ENCODE results near the gene UNC80.

UNC80 gene

DNA sequence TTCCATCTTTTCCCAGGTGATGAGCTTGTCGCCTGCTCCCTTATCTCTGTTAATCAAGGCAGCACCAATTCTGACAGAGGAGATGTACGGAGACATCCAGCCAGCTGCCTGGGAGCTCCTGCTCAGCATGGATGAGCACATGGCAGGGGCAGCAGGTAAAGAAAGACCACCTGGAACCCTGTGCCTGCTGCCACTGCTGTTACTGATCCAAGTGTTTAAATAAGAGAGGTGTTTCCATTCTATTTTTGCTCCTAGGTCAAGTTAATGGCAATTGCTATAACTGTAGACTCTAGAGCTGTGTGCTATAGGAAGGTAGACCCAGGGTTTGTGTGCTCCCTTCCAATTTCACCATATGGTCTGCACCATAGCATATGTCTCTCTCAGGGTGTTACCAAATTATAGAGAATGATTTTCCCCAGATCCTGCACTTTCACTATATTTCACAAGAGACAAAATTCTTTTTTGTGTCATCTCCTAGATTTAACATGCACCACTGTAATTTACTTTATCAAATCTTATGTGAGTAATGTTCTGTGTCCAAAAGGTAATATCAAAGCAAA lies 142.2 kb downstream of the UNC80 start:
- no peak for DNase-seq

- DNase-seq = no peak
These were observed 145.6 kb downstream of the UNC80 start for GRCh38 chr2:209917154-209917771.

DNA sequence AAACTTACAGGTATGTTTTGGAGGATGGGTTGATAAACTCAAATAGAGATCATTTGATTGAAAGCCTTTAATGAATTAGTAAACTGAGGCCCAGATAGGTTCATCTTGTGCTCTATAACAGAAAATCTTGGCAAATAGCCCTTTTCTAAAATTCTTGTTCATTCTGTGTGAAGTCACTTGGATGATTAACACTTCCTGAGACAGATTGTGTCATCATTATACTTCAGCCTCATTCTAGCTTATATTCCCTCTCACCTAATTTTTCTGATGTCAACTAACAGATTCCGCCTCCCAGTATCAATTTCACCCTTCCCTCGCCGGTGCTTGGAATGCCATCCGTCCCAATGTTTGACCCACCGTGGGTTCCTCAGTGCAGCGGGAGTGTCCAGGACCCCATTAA lies 146.6 kb downstream of the UNC80 start:
- no peak for DNase-seq

DNA sequence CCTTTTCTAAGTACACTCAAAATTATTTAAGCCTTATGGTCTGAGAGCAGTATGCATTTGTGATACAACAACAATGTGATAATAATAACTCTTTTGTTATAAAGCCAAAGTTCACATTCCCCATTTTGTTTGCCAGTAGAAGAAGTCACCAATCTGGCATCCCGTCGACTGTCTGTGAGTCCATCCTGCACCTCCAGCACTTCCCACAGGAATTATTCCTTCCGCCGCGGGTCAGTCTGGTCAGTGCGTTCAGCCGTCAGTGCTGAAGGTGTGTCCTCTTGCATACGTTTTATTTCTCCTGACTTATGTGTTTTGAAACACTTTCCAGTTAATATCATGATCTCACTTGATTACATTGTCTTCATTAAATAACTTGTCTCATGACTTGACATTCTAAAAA lies 150.5 kb downstream of the UNC80 start:
- DNase-seq = no peak

GRCh38 chr2:209929369-209929768 lies 157.7 kb downstream of the UNC80 start:
- no peak for DNase-seq

DNA sequence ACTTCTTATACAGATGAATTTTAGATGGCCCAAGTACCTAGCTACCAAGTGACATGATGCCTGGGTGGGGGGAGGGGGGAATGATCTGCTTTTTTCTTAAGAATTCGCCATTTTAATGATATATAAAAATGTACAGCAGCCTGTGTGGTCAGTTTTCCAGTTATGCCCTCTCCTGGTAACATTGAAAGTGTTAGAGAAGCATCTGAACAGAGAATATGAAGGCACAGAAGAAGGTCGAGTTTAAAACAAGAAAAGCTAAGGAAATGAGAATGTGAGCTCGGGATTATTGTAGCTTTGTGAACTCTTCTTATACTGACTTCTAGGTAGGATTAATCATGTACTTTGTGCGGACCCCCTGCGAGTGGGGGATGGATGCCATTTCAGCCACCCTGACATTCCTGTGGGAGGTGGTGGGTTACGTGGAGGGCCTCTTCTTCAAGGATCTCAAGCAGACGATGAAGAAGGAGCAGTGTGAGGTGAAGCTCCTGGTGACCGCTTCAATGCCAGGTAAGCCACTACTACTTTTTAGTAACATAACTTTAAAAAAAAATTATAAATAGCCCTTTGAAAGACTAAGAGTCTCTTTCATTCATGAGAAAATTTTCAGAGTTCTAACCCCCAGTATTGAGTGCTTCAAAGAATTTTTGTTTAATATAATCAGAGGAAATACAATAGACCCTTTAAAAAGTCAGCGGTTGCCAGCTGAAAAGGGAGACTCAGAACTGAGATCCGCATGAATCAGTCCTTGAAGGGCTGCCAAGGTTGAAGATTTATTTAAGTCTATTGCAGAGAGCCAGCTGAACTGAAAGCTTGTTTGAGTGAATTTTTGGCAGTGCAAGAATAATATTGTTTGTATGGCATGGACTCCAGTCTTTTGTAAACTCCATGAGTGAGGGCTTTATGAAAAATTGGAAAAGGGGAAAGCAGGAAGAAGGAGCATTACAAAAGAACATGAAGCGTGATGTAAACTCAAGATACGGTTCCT lies 162.2 kb downstream of the UNC80 start:
- DNase-seq = no peak

DNA sequence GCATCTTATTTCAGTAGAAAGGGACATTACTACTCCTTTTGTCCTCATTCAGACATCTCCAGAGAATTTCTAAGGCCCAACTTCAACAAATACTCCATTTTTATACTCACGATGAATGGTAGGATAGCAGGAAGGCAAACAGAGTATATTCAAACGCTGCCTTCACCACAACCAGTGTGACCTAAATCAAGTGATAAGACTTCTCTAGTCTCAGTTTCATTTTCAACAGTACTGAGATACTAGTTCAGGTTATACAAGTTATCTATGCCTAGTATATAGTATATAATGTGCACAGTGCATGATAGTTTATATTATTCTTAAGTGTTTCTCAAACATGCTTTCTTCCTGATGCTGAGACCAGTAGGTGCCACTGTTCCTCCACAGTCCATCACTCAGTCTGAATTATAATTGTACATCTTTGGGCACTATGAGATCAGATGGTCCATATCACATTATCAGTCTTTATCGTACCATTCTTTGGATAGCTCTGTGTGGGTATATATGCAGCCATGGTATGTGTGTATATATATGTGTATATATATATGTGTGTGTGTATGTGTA lies 164.6 kb downstream of the UNC80 start:
- DNase-seq = peak in 1 of 5 experiments; percentile 50

GRCh38 chr2:209937893-209938292 lies 166.3 kb downstream of the UNC80 start:
- DNase-seq = no peak

DNA sequence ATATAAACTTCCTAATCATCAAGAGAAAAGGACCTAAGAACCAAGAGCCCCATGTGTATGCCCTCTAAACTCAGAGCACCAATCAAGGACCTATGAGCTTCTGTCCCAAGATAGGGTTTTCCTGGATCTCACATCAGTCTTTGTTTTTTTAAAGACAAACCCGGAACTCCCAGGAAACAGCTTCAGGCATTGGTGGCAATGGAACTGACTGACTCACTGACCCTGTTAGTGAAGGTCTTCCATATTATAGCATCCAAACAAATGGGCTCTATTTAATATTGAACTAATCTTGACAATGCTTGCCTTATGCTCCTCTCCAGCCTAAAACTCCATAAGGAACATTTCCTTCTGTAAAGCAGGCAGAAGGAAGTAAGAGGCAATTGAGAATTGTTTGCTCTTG lies 167.3 kb downstream of the UNC80 start:
- no peak for DNase-seq

- DNase-seq = no peak
These were observed 169.3 kb downstream of the UNC80 start for GRCh38 chr2:209940936-209941335.

- DNase-seq = no peak
These were observed 170.8 kb downstream of the UNC80 start for GRCh38 chr2:209942426-209942825.

- no peak for DNase-seq
These were observed 171.4 kb downstream of the UNC80 start for GRCh38 chr2:209942936-209943605.

GRCh38 chr2:209943776-209944175 lies 172.1 kb downstream of the UNC80 start:
- DNase-seq = no peak

- no peak for DNase-seq
These were observed 174.9 kb downstream of the UNC80 start for GRCh38 chr2:209946539-209946938.

GRCh38 chr2:209956271-209956670 lies 184.6 kb downstream of the UNC80 start:
- DNase-seq = no peak

DNA sequence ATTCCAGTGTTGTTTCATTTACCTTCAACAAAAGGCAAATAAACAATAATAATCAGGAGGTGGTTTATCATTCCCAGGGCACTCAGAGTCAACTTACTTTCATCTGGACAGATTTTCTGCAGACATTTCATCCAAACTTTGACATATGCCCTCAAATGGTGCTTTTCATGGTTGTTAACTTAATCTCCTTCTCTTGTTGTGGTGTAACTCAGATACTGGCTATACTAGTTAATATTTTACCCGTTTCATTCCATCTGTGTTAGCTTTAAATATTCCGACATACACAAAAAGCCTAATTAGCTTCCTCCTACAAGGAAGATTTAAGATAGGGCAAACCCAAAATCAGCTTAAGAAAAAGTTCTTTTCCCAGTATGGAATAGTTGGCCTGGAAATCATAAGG lies 186.4 kb downstream of the UNC80 start:
- no peak for DNase-seq

DNA sequence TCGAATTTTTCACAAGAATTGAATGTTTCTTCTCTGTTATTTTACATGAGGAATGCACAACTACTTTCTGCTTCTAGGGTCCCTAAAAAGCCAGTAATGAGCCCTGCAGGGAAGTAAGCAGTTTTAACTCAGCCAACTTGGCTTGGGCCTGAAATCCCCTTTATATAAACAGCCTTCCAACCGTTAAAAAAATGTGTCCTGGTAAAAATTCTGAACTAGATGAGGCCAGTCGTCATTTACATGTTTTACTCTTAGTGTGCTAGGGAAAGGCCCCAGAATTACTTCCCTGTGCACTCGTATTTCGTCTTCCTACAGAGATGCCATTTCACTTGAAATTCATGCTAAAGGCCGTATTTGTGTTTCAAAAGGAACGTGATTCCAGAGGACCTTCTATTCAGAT lies 188.4 kb downstream of the UNC80 start:
- no peak for DNase-seq

- DNase-seq = peak in 2 of 5 experiments; percentile 4 to 55
These were observed 189.3 kb downstream of the UNC80 start for GRCh38 chr2:209960676-209961630.

DNA sequence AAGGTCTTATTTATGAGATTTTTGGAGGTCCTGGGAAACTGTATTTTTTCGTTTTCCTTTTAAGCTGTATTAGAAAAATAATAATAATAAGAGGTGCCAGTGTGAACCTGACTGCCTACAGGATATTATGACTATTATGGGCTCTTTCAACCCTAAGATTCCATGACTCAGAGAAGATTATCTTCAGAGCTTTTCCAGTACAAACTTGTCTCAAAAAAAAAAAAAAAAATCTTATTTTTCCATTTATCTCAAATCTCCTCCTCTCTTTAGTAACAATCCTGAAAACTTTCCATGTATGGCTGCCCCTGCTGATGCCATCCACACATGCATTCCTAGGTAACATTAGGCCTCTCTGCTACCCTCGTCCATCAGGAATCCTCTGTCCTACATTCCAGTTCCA lies 194.1 kb downstream of the UNC80 start:
- DNase-seq = no peak

- no peak for DNase-seq
These were observed 198.1 kb downstream of the UNC80 start for GRCh38 chr2:209969692-209970091.

- no peak for DNase-seq
These were observed 198.6 kb downstream of the UNC80 start for GRCh38 chr2:209970271-209970670.

- DNase-seq = no peak
These were observed 199.1 kb downstream of the UNC80 start for GRCh38 chr2:209970711-209971110.
